Suprapubic skin (tissue), 3 donors: ENCODE data around the gene TOM1L2.

ENCODE experiments used
- CTCF ChIP-seq, 2 donors: fragments of 200-600 bp in 1 of 2; fragments of 450-650 bp in 1 of 2; sonication (generic) in 1 of 2; IDR thresholded peaks; one replicate each; pipeline ENCODE4 v1.5.1; 2016 to 2019; ENCODE audit warnings: antibody characterized with exemption in 2 of 2, mild to moderate bottlenecking in 1 of 2, moderate library complexity in 1 of 2
- POLR2A ChIP-seq, 2 donors: fragments of 450-650 bp; IDR thresholded peaks; one replicate each; pipeline ENCODE4 v1.6.1; 2017; ENCODE audit warnings: antibody characterized with exemption in 2 of 2, mild to moderate bottlenecking in 2 of 2, moderate library complexity in 2 of 2

DNA sequence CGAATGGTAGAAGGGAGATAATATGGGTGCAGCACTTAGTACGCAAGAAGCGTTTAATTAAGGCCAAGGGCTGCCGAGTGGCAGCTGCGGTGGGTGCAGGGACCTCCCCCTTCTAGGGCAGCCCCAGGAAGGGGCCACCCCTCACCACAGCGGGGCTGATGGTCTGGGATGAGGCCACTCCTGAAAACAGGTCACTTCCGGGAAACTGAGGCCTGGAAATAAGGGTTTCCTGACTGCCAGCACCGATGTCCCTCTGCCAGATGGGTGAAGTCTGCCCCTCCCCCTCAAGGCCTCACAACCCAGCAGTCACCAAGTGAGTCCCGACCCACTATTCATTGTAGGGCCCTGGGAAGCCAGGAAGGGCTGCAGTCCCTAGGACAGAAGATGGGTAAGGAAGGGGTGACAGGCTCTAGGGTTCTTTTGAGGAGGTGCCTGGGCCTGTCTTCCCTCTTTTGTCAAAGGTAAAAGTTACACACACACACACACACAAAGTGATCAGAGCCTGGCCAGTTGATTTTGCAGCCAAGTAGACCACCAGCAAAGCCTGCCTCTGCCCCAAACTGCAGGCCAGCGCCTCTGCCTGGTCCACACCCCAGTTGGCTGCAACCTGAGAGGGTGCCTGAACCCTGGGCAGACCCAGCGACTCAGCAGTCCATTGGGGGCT is 147.9 kb downstream of the TOM1L2 start:
- TF ChIP-seq CTCF (IDR thresholded peaks at IDR 0.05) = no peak
- no peak for TF ChIP-seq POLR2A (IDR thresholded peaks at IDR 0.05)
